ENCODE results near the gene LRRFIP2. TPM values are rescaled to one million over a fixed set of nuclear protein-coding genes. Genes with fewer than 3 reads are reported as not detected.

The LRRFIP2 gene
- total RNA-seq, 1 experiment from 2014 or later = 47.1 TPM

GRCh38 chr3:37016903-37017302, 157.5 kb downstream of the LRRFIP2 start:
- peaks cover 68% of the 10 kb centered on the region for H3K36me3 Mint-ChIP-seq (ENCODE audit: insufficient read depth, unreplicated experiment)
- DNase-seq = no peak
- no peaks in the 10 kb centered on the region for H3K27me3 Mint-ChIP-seq (ENCODE audit: insufficient read depth, unreplicated experiment)
- CTCF ChIA-PET = no interaction called here
- H3K4me3 ChIP-seq (ENCODE audit: low read depth, low read length) = no peak overlapping the region
- intact Hi-C loops (cut with micrococcal nuclease; ENCODE audit: unreplicated experiment) = no loop called here
- no peak overlapping the region for H3K27ac Mint-ChIP-seq (ENCODE audit: unreplicated experiment)
- no TSS peak for BruUV-seq (replicated peaks)
- no peaks in the 10 kb centered on the region for H3K27me3 ChIP-seq (replicated peaks; ENCODE audit: control insufficient read depth, insufficient read depth, low read length)
- peaks cover 3% of the 10 kb centered on the region; the same call in 1 of the 2 replicates for H3K36me3 ChIP-seq (ENCODE audit: control insufficient read depth, insufficient read depth, low read length)
- H3K4me1 ChIP-seq = no peaks in the 10 kb centered on the region
- TF ChIP-seq CTCF (IDR thresholded peaks at IDR 0.05; ENCODE audit: insufficient read depth in 1 of 2, low read depth in 1 of 2, low read length in 1 of 2, severe bottlenecking in 1 of 2, unreplicated experiment in 1 of 2) = no peak
- H3K9me3 Mint-ChIP-seq (ENCODE audit: unreplicated experiment) = no peaks in the 10 kb centered on the region
- H3K4me3 Mint-ChIP-seq (ENCODE audit: unreplicated experiment) = no peak overlapping the region
- no peaks in the 10 kb centered on the region for H3K9me3 ChIP-seq
- POLR2A ChIA-PET = no interaction called here
- no peaks in the 10 kb centered on the region for H3K4me1 Mint-ChIP-seq (ENCODE audit: low read depth, unreplicated experiment)

DNA sequence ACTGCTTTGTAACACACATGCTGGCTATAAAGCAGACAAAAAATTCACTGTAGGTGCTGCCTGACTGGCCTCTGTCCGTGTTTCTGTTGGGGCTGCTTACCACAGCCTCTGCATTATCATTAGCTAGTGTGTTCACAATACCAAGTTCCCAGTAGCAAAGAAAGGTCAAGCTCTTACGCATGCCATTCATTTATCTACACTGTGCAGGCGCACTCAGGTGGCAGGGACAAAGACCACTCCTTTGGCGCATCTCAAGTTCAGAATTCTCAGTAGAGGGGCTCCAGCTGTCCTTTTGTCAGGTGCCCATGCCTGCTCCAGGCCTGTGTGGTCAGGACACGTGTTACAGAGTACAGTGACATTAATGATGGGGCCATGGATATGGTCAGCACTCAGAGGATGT, 158.7 kb downstream of the LRRFIP2 start:
- Mint-ChIP-seq H3K36me3 (ENCODE audit: insufficient read depth, unreplicated experiment) (peaks cover 74% of the 10 kb centered on the region), H3K4me1 (ENCODE audit: low read depth, unreplicated experiment) (no peaks in the 10 kb centered on the region), H3K27me3 (ENCODE audit: insufficient read depth, unreplicated experiment) (no peaks in the 10 kb centered on the region), H3K27ac (ENCODE audit: unreplicated experiment) (no peak overlapping the region), H3K4me3 (ENCODE audit: unreplicated experiment) (no peak overlapping the region), H3K9me3 (ENCODE audit: unreplicated experiment) (no peaks in the 10 kb centered on the region)
- ChIA-PET POLR2A (no interaction called here), CTCF (no interaction called here)
- no TSS peak for BruUV-seq (replicated peaks)
- Histone ChIP-seq H3K9me3 (no peaks in the 10 kb centered on the region), H3K4me3 (ENCODE audit: low read depth, low read length) (no peak overlapping the region), H3K27me3 (replicated peaks; ENCODE audit: control insufficient read depth, insufficient read depth, low read length) (no peaks in the 10 kb centered on the region), H3K4me1 (no peaks in the 10 kb centered on the region), H3K36me3 (ENCODE audit: control insufficient read depth, insufficient read depth, low read length) (peaks cover 2% of the 10 kb centered on the region; the same call in 1 of the 2 replicates)
- no peak for DNase-seq
- intact Hi-C loops (cut with micrococcal nuclease; ENCODE audit: unreplicated experiment) = no loop called here
- no peak for TF ChIP-seq CTCF (IDR thresholded peaks at IDR 0.05; ENCODE audit: insufficient read depth in 1 of 2, low read depth in 1 of 2, low read length in 1 of 2, severe bottlenecking in 1 of 2, unreplicated experiment in 1 of 2)

GRCh38 chr3:37014620-37015019, 159.8 kb downstream of the LRRFIP2 start:
- no peak for DNase-seq
- no peak for TF ChIP-seq CTCF (IDR thresholded peaks at IDR 0.05; ENCODE audit: insufficient read depth in 1 of 2, low read depth in 1 of 2, low read length in 1 of 2, severe bottlenecking in 1 of 2, unreplicated experiment in 1 of 2)
- CTCF ChIA-PET = no interaction called here
- no TSS peak for BruUV-seq (replicated peaks)
- Histone ChIP-seq H3K9me3 (no peaks in the 10 kb centered on the region), H3K27me3 (replicated peaks; ENCODE audit: control insufficient read depth, insufficient read depth, low read length) (no peaks in the 10 kb centered on the region), H3K4me3 (ENCODE audit: low read depth, low read length) (no peak overlapping the region), H3K4me1 (no peaks in the 10 kb centered on the region), H3K36me3 (ENCODE audit: control insufficient read depth, insufficient read depth, low read length) (0 out of 2 replicates have a peak, but pooled peaks cover 2% of the 10 kb centered on the region)
- Mint-ChIP-seq H3K27me3 (ENCODE audit: insufficient read depth, unreplicated experiment) (no peaks in the 10 kb centered on the region), H3K9me3 (ENCODE audit: unreplicated experiment) (no peaks in the 10 kb centered on the region), H3K27ac (ENCODE audit: unreplicated experiment) (no peak overlapping the region), H3K4me1 (ENCODE audit: low read depth, unreplicated experiment) (no peaks in the 10 kb centered on the region), H3K36me3 (ENCODE audit: insufficient read depth, unreplicated experiment) (peaks cover 64% of the 10 kb centered on the region), H3K4me3 (ENCODE audit: unreplicated experiment) (no peak overlapping the region)
- POLR2A ChIA-PET = no interaction called here
- intact Hi-C loops (cut with micrococcal nuclease; ENCODE audit: unreplicated experiment) = no loop called here

Other genes with a start within 250 kb of the LRRFIP2 start
- gene TRANK1, start 229.5 kb downstream of the LRRFIP2 start, total RNA-seq (2022) = 4.3 and 5.0 TPM in 2 replicates
- gene EPM2AIP1, start 181.5 kb downstream of the LRRFIP2 start, total RNA-seq (2022) = 12.2 and 18.7 TPM in 2 replicates
- 49.6 and 51.0 TPM in 2 replicates for gene MLH1, start 181.1 kb downstream of the LRRFIP2 start, total RNA-seq (2022)
- 91.6 and 96.6 TPM in 2 replicates for gene GOLGA4, start 68.7 kb upstream of the LRRFIP2 start, total RNA-seq (2022)

Measured in Caco-2 (cell line).